Brain microvascular endothelial cell (primary cell): ENCODE measurements around the gene PIGN.

Experiments used
- DNase-seq: peaks from one replicate; pipeline ENCODE4 v3.0.0-alpha.2; 2020
- H3K27ac ChIP-seq: fragments of 250-450 bp; sonication (Bioruptor Pico); 2 replicates; pipeline ENCODE4 v1.5.1; 2020; ENCODE audit warnings: mild to moderate bottlenecking, moderate library complexity
- H3K27me3 ChIP-seq: fragments of 250-450 bp; sonication (Bioruptor Pico); replicated peaks from 2 replicates; pipeline ENCODE4 v1.5.1; 2020; ENCODE audit warnings: mild to moderate bottlenecking
- H3K36me3 ChIP-seq: fragments of 250-450 bp; sonication (Bioruptor Pico); replicated peaks from 2 replicates; pipeline ENCODE4 v1.5.1; 2020; ENCODE audit warnings: mild to moderate bottlenecking
- H3K4me3 ChIP-seq: 2 replicates; pipeline ENCODE4 v1.5.1; 2011; ENCODE audit warnings: low read depth, mild to moderate bottlenecking, control low read depth, low read length, moderate library complexity
- CTCF ChIP-seq: IDR thresholded peaks from 2 replicates; pipeline ENCODE4 v1.5.1; 2011; ENCODE audit warnings: low read depth, mild to moderate bottlenecking, moderate library complexity, low read length, control low read depth, inconsistent platforms; ENCODE audit errors: missing control alignments
- in situ Hi-C: cut with HindIII; loops from 2 replicates; pipeline ENCODE4 v1.10.0; 2017; ENCODE audit warnings: low sequenced_read_pairs, low pct_ligation_motif_present

The PIGN gene

GRCh38 chr18:62186774-62187542 lies at the start of gene PIGN, which contains the start of gene RELCH:
Gene PIGN, minus strand, starts transcription at chr18:62187056. Its CDS starts 25,703 bp downstream, at chr18:62161353.
Gene RELCH, plus strand, starts transcription at chr18:62187255. Its CDS starts 251 bp downstream, at chr18:62187506.
- no peaks in the 10 kb centered on the region for H3K27me3 ChIP-seq
- H3K4me3 ChIP-seq, result peak within 1 kb of the TSS; percentile 99
- in situ Hi-C loops, result no loop called here
- H3K27ac ChIP-seq, result peak within 1 kb of the TSS; percentile 77
- peak; percentile 97 for DNase-seq
- TF ChIP-seq CTCF, result no peak
- H3K36me3 ChIP-seq, result no peaks in the 10 kb centered on the region

GRCh38 chr18:62236252-62236651 lies 49.4 kb upstream of the PIGN start:
- Histone ChIP-seq H3K4me3 (no peak overlapping the region), H3K27ac (no peak overlapping the region), H3K36me3 (peaks cover 11% of the 10 kb centered on the region), H3K27me3 (no peaks in the 10 kb centered on the region)
- no peak for TF ChIP-seq CTCF
- no peak for DNase-seq
- in situ Hi-C loops, result no loop called here

GRCh38 chr18:62226047-62226446 lies 39.2 kb upstream of the PIGN start:
- no peak overlapping the region for H3K27ac ChIP-seq
- no peak overlapping the region for H3K4me3 ChIP-seq
- no peaks in the 10 kb centered on the region for H3K27me3 ChIP-seq
- no peak for TF ChIP-seq CTCF
- H3K36me3 ChIP-seq, result peaks cover 23% of the 10 kb centered on the region
- in situ Hi-C loops, result no loop called here
- DNase-seq, result no peak

- H3K27ac ChIP-seq, result no peak overlapping the region
These were observed 37.4 kb upstream of the PIGN start for GRCh38 chr18:62224229-62224628.

GRCh38 chr18:62214790-62215189 lies 27.9 kb upstream of the PIGN start:
- in situ Hi-C loops, result no loop called here
- H3K36me3 ChIP-seq, result peaks cover 4% of the 10 kb centered on the region

More at GRCh38 chr18:62224229-62224628, 37.4 kb upstream of the PIGN start:
- H3K4me3 ChIP-seq, result no peak overlapping the region
- DNase-seq, result no peak
- no peaks in the 10 kb centered on the region for H3K27me3 ChIP-seq
- H3K36me3 ChIP-seq, result peaks cover 15% of the 10 kb centered on the region
- TF ChIP-seq CTCF, result no peak
- in situ Hi-C loops, result no loop called here

More at GRCh38 chr18:62214790-62215189, 27.9 kb upstream of the PIGN start:
- no peak overlapping the region for H3K4me3 ChIP-seq
- TF ChIP-seq CTCF, result no peak
- no peaks in the 10 kb centered on the region for H3K27me3 ChIP-seq
- no peak for DNase-seq
- H3K27ac ChIP-seq, result no peak overlapping the region
